OCI-LY1 (cell line): ENCODE data around the gene CTNS.

Experiments used
- H2AFZ ChIP-seq: fragments of 200-600 bp; sonication (generic), shearing (Covaris generic); 2 replicates; pipeline ENCODE4 v1.6.0; 2014; ENCODE audit warnings: antibody characterized with exemption, mild to moderate bottlenecking, low read length
- H3F3A ChIP-seq: fragments of 200-600 bp; sonication (generic), shearing (Covaris generic); 2 replicates; pipeline ENCODE4 v1.6.0; 2014; ENCODE audit warnings: mild to moderate bottlenecking, antibody characterized with exemption, low read length, moderate library complexity; ENCODE audit not compliant: insufficient read depth
- H3K27ac ChIP-seq: fragments of 200-600 bp; sonication (generic); 2 replicates; pipeline ENCODE4 v1.5.1; 2014; ENCODE audit warnings: low read length, mixed run types, mild to moderate bottlenecking, low read depth; ENCODE audit not compliant: poor library complexity, severe bottlenecking
- H3K27me3 ChIP-seq: fragments of 200-600 bp; sonication (generic); 2 replicates; pipeline ENCODE4 v1.6.0; 2014; ENCODE audit warnings: antibody characterized with exemption, mild to moderate bottlenecking, low read length, moderate library complexity; ENCODE audit not compliant: insufficient read depth
- H3K36me3 ChIP-seq: fragments of 200-600 bp; sonication (generic); 2 replicates; pipeline ENCODE4 v1.6.1; 2014; ENCODE audit warnings: mild to moderate bottlenecking, antibody characterized with exemption, low read length, moderate library complexity, mixed read lengths; ENCODE audit not compliant: insufficient read depth
- H3K4me1 ChIP-seq: fragments of 200-600 bp; sonication (generic); 2 replicates; pipeline ENCODE4 v1.5.1; 2014; ENCODE audit warnings: mild to moderate bottlenecking, low read length, moderate library complexity; ENCODE audit not compliant: insufficient read depth, severe bottlenecking
- H3K4me2 ChIP-seq: fragments of 200-600 bp; sonication (generic), shearing (Covaris generic); 2 replicates; pipeline ENCODE4 v1.6.1; 2014; ENCODE audit warnings: low read length
- H3K4me3 ChIP-seq: fragments of 200-600 bp; sonication (generic); 2 replicates; pipeline ENCODE4 v1.5.1; 2014; ENCODE audit warnings: low read length, low read depth, mild to moderate bottlenecking, mixed read lengths; ENCODE audit not compliant: poor library complexity, severe bottlenecking
- H3K79me2 ChIP-seq: fragments of 200-600 bp; shearing (Covaris generic); 2 replicates; pipeline ENCODE4 v1.6.1; 2016; ENCODE audit warnings: mixed run types, low read length, mixed read lengths; ENCODE audit not compliant: insufficient read depth
- H3K9ac ChIP-seq: fragments of 200-600 bp; sonication (generic), shearing (Covaris generic); 2 replicates; pipeline ENCODE4 v1.6.1; 2014; ENCODE audit warnings: mild to moderate bottlenecking, low read length, mixed read lengths
- H3K9me2 ChIP-seq: fragments of 200-600 bp; sonication (generic), shearing (Covaris generic); 2 replicates; pipeline ENCODE4 v1.6.1; 2014; ENCODE audit warnings: low read depth, mild to moderate bottlenecking, low read length, mixed read lengths
- H3K9me3 ChIP-seq: fragments of 200-600 bp; shearing (Covaris generic); 2 replicates; pipeline ENCODE4 v1.6.1; 2014; ENCODE audit warnings: low read length, mixed read lengths
- H4K20me1 ChIP-seq: fragments of 200-600 bp; sonication (generic), shearing (Covaris generic); 2 replicates; pipeline ENCODE4 v1.6.0; 2016; ENCODE audit warnings: mild to moderate bottlenecking, low read length; ENCODE audit not compliant: insufficient read depth
- EZH2 ChIP-seq: fragments of 200-600 bp; sonication (generic), shearing (Covaris generic); IDR thresholded peaks from 2 replicates; pipeline ENCODE4 v1.8.0; 2017; ENCODE audit warnings: borderline replicate concordance, mixed run types, mild to moderate bottlenecking, antibody characterized with exemption, low read length, moderate library complexity, mixed read lengths
- TF ChIP-seq, protein P1 (sequence below): fragments of 200-600 bp; sonication (generic), shearing (Covaris generic); IDR thresholded peaks from 2 replicates; pipeline ENCODE4 v1.5.1; 2017; ENCODE audit warnings: mild to moderate bottlenecking, antibody characterized with exemption, low read length, moderate library complexity, mixed read lengths

The CTNS gene

DNA sequence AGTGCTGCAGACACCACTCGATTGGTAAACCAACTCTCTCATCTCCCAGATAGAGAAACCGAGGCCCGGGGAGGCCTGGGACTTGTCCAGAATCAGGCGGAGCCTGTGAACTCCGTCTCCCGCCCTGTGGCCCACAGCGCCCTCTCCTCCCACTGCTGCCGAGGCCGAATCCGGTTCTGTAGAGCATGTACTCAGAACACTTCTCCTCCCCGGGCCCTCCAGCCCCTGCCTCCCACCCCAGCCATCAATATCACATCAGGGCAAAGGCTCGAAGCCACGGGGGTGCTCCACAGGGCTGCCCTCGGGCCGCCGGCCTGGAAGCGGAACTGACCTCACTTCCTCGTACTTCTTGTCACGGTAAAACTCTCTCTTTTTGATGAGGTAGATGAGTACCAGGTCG is 45.0 kb downstream of the CTNS start:
- no peaks in the 10 kb centered on the region for H3K9me3 ChIP-seq
- TF ChIP-seq, protein P1, sequence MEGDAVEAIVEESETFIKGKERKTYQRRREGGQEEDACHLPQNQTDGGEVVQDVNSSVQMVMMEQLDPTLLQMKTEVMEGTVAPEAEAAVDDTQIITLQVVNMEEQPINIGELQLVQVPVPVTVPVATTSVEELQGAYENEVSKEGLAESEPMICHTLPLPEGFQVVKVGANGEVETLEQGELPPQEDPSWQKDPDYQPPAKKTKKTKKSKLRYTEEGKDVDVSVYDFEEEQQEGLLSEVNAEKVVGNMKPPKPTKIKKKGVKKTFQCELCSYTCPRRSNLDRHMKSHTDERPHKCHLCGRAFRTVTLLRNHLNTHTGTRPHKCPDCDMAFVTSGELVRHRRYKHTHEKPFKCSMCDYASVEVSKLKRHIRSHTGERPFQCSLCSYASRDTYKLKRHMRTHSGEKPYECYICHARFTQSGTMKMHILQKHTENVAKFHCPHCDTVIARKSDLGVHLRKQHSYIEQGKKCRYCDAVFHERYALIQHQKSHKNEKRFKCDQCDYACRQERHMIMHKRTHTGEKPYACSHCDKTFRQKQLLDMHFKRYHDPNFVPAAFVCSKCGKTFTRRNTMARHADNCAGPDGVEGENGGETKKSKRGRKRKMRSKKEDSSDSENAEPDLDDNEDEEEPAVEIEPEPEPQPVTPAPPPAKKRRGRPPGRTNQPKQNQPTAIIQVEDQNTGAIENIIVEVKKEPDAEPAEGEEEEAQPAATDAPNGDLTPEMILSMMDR, result no peak
- TF ChIP-seq EZH2, result no peak

DNA sequence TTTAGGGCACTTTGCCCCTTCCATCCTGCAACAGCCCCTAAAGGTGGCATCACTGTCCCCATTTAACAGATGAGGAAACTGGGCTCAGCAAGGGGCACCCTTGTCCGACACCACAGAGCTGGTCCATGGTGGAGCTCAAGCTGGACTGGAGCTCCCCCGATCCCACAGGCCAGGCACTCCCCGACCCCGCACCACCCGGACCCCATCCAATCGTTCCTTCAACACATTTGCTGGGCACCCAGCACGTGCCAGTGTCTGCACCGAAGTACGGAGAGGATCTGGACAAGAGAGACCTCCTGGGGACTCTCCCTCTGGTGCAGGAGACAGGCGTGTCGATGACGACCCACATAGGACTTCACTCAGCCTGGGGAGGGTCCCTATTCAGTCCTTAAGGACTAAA is 45.5 kb downstream of the CTNS start:
- Histone ChIP-seq H4K20me1 (no peaks in the 10 kb centered on the region), H3K9me2 (no peaks in the 10 kb centered on the region), H3K9me3 (no peaks in the 10 kb centered on the region), H2AFZ (no peak overlapping the region), H3K27me3 (no peaks in the 10 kb centered on the region), H3K79me2 (no peaks in the 10 kb centered on the region), H3K4me1 (no peaks in the 10 kb centered on the region), H3K4me2 (no peak overlapping the region), H3K27ac (no peak overlapping the region), H3K36me3 (peaks cover 13% of the 10 kb centered on the region; the same call in 1 of the 2 replicates), H3K4me3 (no peak overlapping the region), H3F3A (no peaks in the 10 kb centered on the region), H3K9ac (no peak overlapping the region)
- TF ChIP-seq, protein P1, result no peak
- no peak for TF ChIP-seq EZH2

More for the DNA sequence above, 45.0 kb downstream of the CTNS start:
- H3K9ac ChIP-seq, result no peak overlapping the region
- no peak overlapping the region for H3K4me3 ChIP-seq
- H3K9me2 ChIP-seq, result no peaks in the 10 kb centered on the region
- no peak overlapping the region for H3K27ac ChIP-seq
- no peaks in the 10 kb centered on the region for H3F3A ChIP-seq
- H3K4me2 ChIP-seq, result no peak overlapping the region
- H2AFZ ChIP-seq, result no peak overlapping the region
- H4K20me1 ChIP-seq, result no peaks in the 10 kb centered on the region
- H3K36me3 ChIP-seq, result peaks cover 13% of the 10 kb centered on the region; the same call in 1 of the 2 replicates
- no peaks in the 10 kb centered on the region for H3K27me3 ChIP-seq
- H3K4me1 ChIP-seq, result no peaks in the 10 kb centered on the region
- H3K79me2 ChIP-seq, result no peaks in the 10 kb centered on the region

DNA sequence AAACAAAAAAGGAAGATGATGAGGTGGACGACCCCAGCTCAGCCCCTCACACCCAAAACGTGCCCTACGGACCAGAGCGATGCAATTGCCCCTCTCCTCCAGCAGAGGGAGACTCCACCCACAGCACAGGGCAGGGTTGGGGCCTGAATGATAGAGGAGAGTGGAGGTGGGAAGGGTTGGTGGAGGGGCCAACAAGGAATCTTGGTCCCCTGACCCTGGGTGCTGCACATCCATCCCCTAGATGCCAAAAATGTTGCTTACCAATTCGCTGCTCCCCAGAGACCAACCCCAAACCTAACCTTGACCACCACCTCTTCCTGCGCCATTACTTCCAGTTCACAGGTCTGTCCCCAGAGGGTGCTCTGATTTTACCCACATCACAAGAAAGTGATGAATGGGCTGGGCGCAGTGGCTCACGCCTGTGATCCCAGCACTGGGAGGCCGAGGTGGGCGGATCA is 46.5 kb downstream of the CTNS start:
- H3K9me3 ChIP-seq, result no peaks in the 10 kb centered on the region
- H4K20me1 ChIP-seq, result no peaks in the 10 kb centered on the region
- H3K4me2 ChIP-seq, result no peak overlapping the region
- no peaks in the 10 kb centered on the region; the same call in 1 of the 2 replicates for H3F3A ChIP-seq
- H3K27me3 ChIP-seq, result no peaks in the 10 kb centered on the region
- H3K9ac ChIP-seq, result no peak overlapping the region
- H3K36me3 ChIP-seq, result peaks cover 7% of the 10 kb centered on the region; the same call in 1 of the 2 replicates
- no peaks in the 10 kb centered on the region for H3K79me2 ChIP-seq
- H2AFZ ChIP-seq, result no peak overlapping the region
- TF ChIP-seq, protein P1, result peak; percentile 97
- no peak for TF ChIP-seq EZH2
- no peak overlapping the region for H3K27ac ChIP-seq
- H3K9me2 ChIP-seq, result no peaks in the 10 kb centered on the region
- no peak overlapping the region for H3K4me3 ChIP-seq
- peaks cover 3% of the 10 kb centered on the region for H3K4me1 ChIP-seq
